ENCODE data around the gene SENP1. TPM values are rescaled to one million over a fixed set of nuclear protein-coding genes. Genes with fewer than 3 reads are reported as not detected.

SENP1 gene
- total RNA-seq, 4 donors from 2014 or later, result 20.6 to 58.8 (median 24.5) TPM

GRCh38 chr12:48031135-48031960, 74.5 kb downstream of the SENP1 start:
- DNase-seq, result no peak
- Histone ChIP-seq H3K27ac (no peak overlapping the region), H3K4me1 (no peaks in the 10 kb centered on the region), H3K4me3 (replicated peaks in 1 of 3) (no peak overlapping the region), H3K36me3 (no peaks in the 10 kb centered on the region), H3K9me3 (no peaks in the 10 kb centered on the region), H3K27me3 (no peaks in the 10 kb centered on the region)
- TF ChIP-seq POLR2A (IDR thresholded peaks at IDR 0.05), result no peak
- TF ChIP-seq CTCF (IDR thresholded peaks at IDR 0.05), result no peak
- intact Hi-C loops (cut with DNase I), result no loop called here
- 91 to 92% methylated on average over 12 of the region's 12 CpGs for WGBS, 2 donors

GRCh38 chr12:48030173-48030650, 75.7 kb downstream of the SENP1 start:
- no peak for TF ChIP-seq POLR2A (IDR thresholded peaks at IDR 0.05)
- no peak overlapping the region for H3K4me3 ChIP-seq (replicated peaks in 1 of 3)
- WGBS, 2 donors, result 78 to 84% methylated on average over 4 of the region's 4 CpGs

GRCh38 chr12:48029491-48030172, 76.2 kb downstream of the SENP1 start:
- WGBS, 2 donors, result 48 to 55% methylated on average over 6 to 8 of the region's 8 CpGs
- Histone ChIP-seq H3K27me3 (no peaks in the 10 kb centered on the region), H3K27ac (no peak overlapping the region), H3K36me3 (no peaks in the 10 kb centered on the region), H3K4me3 (replicated peaks in 1 of 3) (no peak overlapping the region), H3K9me3 (no peaks in the 10 kb centered on the region), H3K4me1 (no peaks in the 10 kb centered on the region)
- DNase-seq, result no peak
- intact Hi-C loops (cut with DNase I), result no loop called here
- TF ChIP-seq POLR2A (IDR thresholded peaks at IDR 0.05) (no peak), CTCF (IDR thresholded peaks at IDR 0.05) (no peak)

More at GRCh38 chr12:48030173-48030650, 75.7 kb downstream of the SENP1 start:
- no peaks in the 10 kb centered on the region for H3K27me3 ChIP-seq
- no peak overlapping the region for H3K27ac ChIP-seq
- no peaks in the 10 kb centered on the region for H3K9me3 ChIP-seq
- intact Hi-C loops (cut with DNase I), result no loop called here
- no peak for DNase-seq
- no peaks in the 10 kb centered on the region for H3K4me1 ChIP-seq
- no peaks in the 10 kb centered on the region for H3K36me3 ChIP-seq

- no peaks in the 10 kb centered on the region for H3K27me3 ChIP-seq
- intact Hi-C loops (cut with DNase I), result no loop called here
- DNase-seq, result no peak
- no peaks in the 10 kb centered on the region for H3K36me3 ChIP-seq
- no peak overlapping the region for H3K4me3 ChIP-seq (replicated peaks in 1 of 3)
- no peak overlapping the region for H3K27ac ChIP-seq
- no peaks in the 10 kb centered on the region for H3K9me3 ChIP-seq
- 66 to 75% methylated on average over 4 to 5 of the region's 5 CpGs for WGBS, 2 donors
- TF ChIP-seq CTCF (IDR thresholded peaks at IDR 0.05) (no peak), POLR2A (IDR thresholded peaks at IDR 0.05) (no peak)
- no peaks in the 10 kb centered on the region for H3K4me1 ChIP-seq
Measured at GRCh38 chr12:48028541-48029431, 77.1 kb downstream of the SENP1 start.
